H1 (cell line): ENCODE data around the gene DDC. TPM values are rescaled to one million over a fixed set of nuclear protein-coding genes. Genes with fewer than 3 reads are reported as not detected.

Experiments used
- CTCF ChIA-PET: fragments of 300-600 bp; sonication (Branson Sonifier 250); formaldehyde crosslinking; loops from one replicate; lab custom pipeline; 2021; ENCODE audit not compliant: partially characterized antibody; lab: Charles Lee
- POLR2A ChIA-PET: fragments of 300-600 bp; sonication (Branson Sonifier 250); formaldehyde crosslinking; loops from one replicate; lab custom pipeline; 2021; ENCODE audit warnings: inconsistent platforms; ENCODE audit not compliant: partially characterized antibody; lab: Charles Lee
- DNase-seq, 2 experiments: peaks; one replicate each; pipeline versions ENCODE4 v3.0.0 to v3.0.0-alpha.2; 2010 to 2022; ENCODE audit warnings: low spot score in 2 of 2, low read depth in 1 of 2, mixed read lengths in 1 of 2
- FAIRE-seq: peaks from 2 replicates; lab custom pipeline; 2011; peaks lifted over from hg19 to GRCh38; lab: Jason Lieb, UNC
- H2AFZ ChIP-seq: 2 replicates; pipeline ENCODE4 v1.8.1; 2012; ENCODE audit warnings: low read length, inconsistent platforms
- H2AK5ac ChIP-seq: 2 replicates; pipeline ENCODE4 v1.6.1; 2013; ENCODE audit warnings: low read depth, low read length
- H2BK120ac ChIP-seq: replicated peaks from 2 replicates; pipeline ENCODE3; 2013; ENCODE audit warnings: low read depth, low read length, inconsistent platforms
- H2BK12ac ChIP-seq: 2 replicates; pipeline ENCODE4 v1.6.1; 2013; ENCODE audit warnings: low read depth, low read length
- H2BK15ac ChIP-seq: 2 replicates; pipeline ENCODE4 v1.6.1; 2013; ENCODE audit warnings: low read length
- H2BK20ac ChIP-seq: 2 replicates; pipeline ENCODE4 v1.6.1; 2013; ENCODE audit warnings: low read length
- H2BK5ac ChIP-seq: 2 replicates; pipeline ENCODE4 v1.6.1; 2013; ENCODE audit warnings: low read depth, low read length
- H3K14ac ChIP-seq: 2 replicates; pipeline ENCODE4 v1.6.1; 2013; ENCODE audit warnings: inconsistent platforms; ENCODE audit not compliant: insufficient read length
- H3K18ac ChIP-seq: 2 replicates; pipeline ENCODE4 v1.6.1; 2013; ENCODE audit warnings: low read length; ENCODE audit errors: extremely low read depth
- H3K23ac ChIP-seq: 2 replicates; pipeline ENCODE4 v1.6.1; 2013; ENCODE audit warnings: inconsistent platforms; ENCODE audit not compliant: insufficient read length
- H3K23me2 ChIP-seq: 2 replicates; pipeline ENCODE4 v1.6.1; 2013; ENCODE audit warnings: low read depth, low read length
- H3K27ac ChIP-seq: 2 replicates; pipeline ENCODE4 v1.6.1; 2011; ENCODE audit warnings: low read depth, low read length, inconsistent platforms
- H3K27me3 ChIP-seq, 4 experiments: replicated peaks in 1 of 4; 1 replicate in 1 of 4; 2 replicates in 3 of 4; pipeline versions ENCODE4 v1.6.1 to v1.8.1; 2011 to 2013; ENCODE audit warnings: low read length in 3 of 4, mild to moderate bottlenecking in 3 of 4, inconsistent platforms in 2 of 4, mixed read lengths in 2 of 4, moderate library complexity in 1 of 4; ENCODE audit not compliant: control insufficient read depth in 3 of 4, insufficient read depth in 3 of 4; ENCODE audit errors: extremely low read depth in 1 of 4
- H3K36me3 ChIP-seq, 4 experiments: 2 replicates each; pipeline versions ENCODE4 v1.6.1 to v1.8.1; 2011 to 2013; ENCODE audit warnings: mild to moderate bottlenecking in 4 of 4, low read length in 3 of 4, moderate library complexity in 2 of 4, control low read depth in 1 of 4, inconsistent platforms in 1 of 4; ENCODE audit not compliant: insufficient read depth in 4 of 4, control insufficient read depth in 2 of 4
- H3K4ac ChIP-seq: replicated peaks from 2 replicates; pipeline ENCODE3; 2013; ENCODE audit warnings: low read length, low read depth, mixed read lengths, inconsistent platforms; ENCODE audit not compliant: insufficient read length
- H3K4me1 ChIP-seq, 4 experiments: replicated peaks in 1 of 4; 1 replicate in 1 of 4; 2 replicates in 3 of 4; pipeline versions ENCODE4 v1.6.1 to v1.8.1; 2011 to 2013; ENCODE audit warnings: low read length in 3 of 4, inconsistent platforms in 2 of 4, mixed read lengths in 1 of 4; ENCODE audit not compliant: insufficient read depth in 4 of 4, control insufficient read depth in 3 of 4
- H3K4me2 ChIP-seq, 2 experiments: 2 replicates each; pipeline versions ENCODE4 v1.6.1 to v1.8.1; 2011 to 2013; ENCODE audit warnings: low read depth in 2 of 2, low read length in 2 of 2, control low read depth in 1 of 2, inconsistent platforms in 1 of 2, mild to moderate bottlenecking in 1 of 2; ENCODE audit not compliant: insufficient read depth in 1 of 2
- H3K4me3 ChIP-seq, 4 experiments: fragments of 200-600, 300-600 bp in 1 of 4; sonication (generic), shearing (Covaris generic), sonication (Bioruptor Twin) in 1 of 4; 2 replicates each; pipeline versions ENCODE4 v1.5.1 to v1.8.1; 2011 to 2016; ENCODE audit warnings: low read length in 4 of 4, low read depth in 3 of 4, control low read depth in 2 of 4, inconsistent platforms in 2 of 4, mild to moderate bottlenecking in 2 of 4, mixed read lengths in 1 of 4, moderate library complexity in 1 of 4; ENCODE audit not compliant: insufficient read depth in 2 of 4; ENCODE audit errors: extremely low read depth in 1 of 4
- H3K56ac ChIP-seq: replicated peaks from 2 replicates; pipeline ENCODE3; 2013; ENCODE audit warnings: low read depth, mild to moderate bottlenecking, mixed read lengths, low read length, inconsistent platforms; ENCODE audit not compliant: insufficient read length
- H3K79me1 ChIP-seq: 2 replicates; pipeline ENCODE4 v1.6.1; 2013; ENCODE audit warnings: low read depth, low read length, control low read depth
- H3K79me2 ChIP-seq, 2 experiments: 2 replicates each; pipeline versions ENCODE4 v1.6.1 to v1.8.1; 2012 to 2013; ENCODE audit warnings: low read length in 2 of 2, mild to moderate bottlenecking in 2 of 2, inconsistent platforms in 1 of 2; ENCODE audit not compliant: insufficient read depth in 2 of 2, control insufficient read depth in 1 of 2
- H3K9ac ChIP-seq, 4 experiments: replicated peaks in 1 of 4; 1 replicate in 1 of 4; 2 replicates in 3 of 4; pipeline versions ENCODE4 v1.6.1 to v1.8.1; 2011 to 2013; ENCODE audit warnings: low read depth in 3 of 4, low read length in 3 of 4, control low read depth in 2 of 4, mild to moderate bottlenecking in 2 of 4, moderate library complexity in 2 of 4, inconsistent platforms in 1 of 4; ENCODE audit errors: extremely low read depth in 1 of 4
- H3K9me3 ChIP-seq, 2 experiments: 2 replicates each; pipeline versions ENCODE4 v1.6.1 to v1.8.1; 2012 to 2013; ENCODE audit warnings: mild to moderate bottlenecking in 2 of 2, moderate library complexity in 2 of 2, control low read depth in 1 of 2, inconsistent platforms in 1 of 2, low read depth in 1 of 2, low read length in 1 of 2, mixed read lengths in 1 of 2; ENCODE audit not compliant: insufficient read depth in 2 of 2
- H4K20me1 ChIP-seq, 2 experiments: replicated peaks in 1 of 2; 2 replicates each; pipeline versions ENCODE3 to v1.8.1; 2011 to 2013; ENCODE audit warnings: inconsistent platforms in 2 of 2, low read length in 2 of 2, mild to moderate bottlenecking in 1 of 2; ENCODE audit not compliant: insufficient read depth in 2 of 2, control insufficient read depth in 1 of 2
- H4K5ac ChIP-seq: 2 replicates; pipeline ENCODE4 v1.6.1; 2013; ENCODE audit warnings: low read length, low read depth, mixed read lengths, inconsistent platforms; ENCODE audit not compliant: insufficient read length
- H4K8ac ChIP-seq: 2 replicates; pipeline ENCODE4 v1.8.0; 2013; ENCODE audit warnings: mild to moderate bottlenecking, moderate library complexity, low read length, inconsistent platforms; ENCODE audit not compliant: insufficient read depth; ENCODE audit errors: extremely low read depth
- H4K91ac ChIP-seq: replicated peaks from 2 replicates; pipeline ENCODE3; 2013; ENCODE audit warnings: low read length, mixed read lengths, inconsistent platforms; ENCODE audit not compliant: insufficient read length
- EP300 ChIP-seq, 2 experiments: IDR thresholded peaks; 1 replicate in 1 of 2; 2 replicates in 1 of 2; pipeline ENCODE4 v1.6.1; 2011 to 2012; ENCODE audit warnings: low read depth in 2 of 2, low read length in 2 of 2, mild to moderate bottlenecking in 2 of 2, borderline replicate concordance in 1 of 2, inconsistent platforms in 1 of 2, moderate library complexity in 1 of 2
- JUN ChIP-seq: IDR thresholded peaks from 2 replicates; pipeline ENCODE4 v1.6.1; 2011; ENCODE audit warnings: low read depth, mild to moderate bottlenecking, improper control_type of control experiment, low read length
- JUND ChIP-seq: IDR thresholded peaks from 2 replicates; pipeline ENCODE4 v1.6.1; 2011; ENCODE audit warnings: mild to moderate bottlenecking, improper control_type of control experiment, low read length
- MAFK ChIP-seq: IDR thresholded peaks from 2 replicates; pipeline ENCODE4 v1.6.1; 2012; ENCODE audit warnings: low read depth, mild to moderate bottlenecking, improper control_type of control experiment, low read length
- RAD21 ChIP-seq, 2 experiments: IDR thresholded peaks in 1 of 2; conservative IDR thresholded peaks in 1 of 2; 2 replicates each; pipeline ENCODE4 v1.6.1; 2011; ENCODE audit warnings: low read depth in 2 of 2, low read length in 2 of 2, improper control_type of control experiment in 1 of 2, inconsistent platforms in 1 of 2, mild to moderate bottlenecking in 1 of 2, moderate library complexity in 1 of 2
- RBBP5 ChIP-seq: IDR thresholded peaks from 2 replicates; pipeline ENCODE4 v1.7.1; 2012; ENCODE audit warnings: low read depth, mild to moderate bottlenecking, inconsistent platforms, low read length, moderate library complexity, borderline replicate concordance
- SIRT6 ChIP-seq: IDR thresholded peaks from one replicate; pipeline ENCODE4 v1.7.1; 2012; ENCODE audit warnings: low read length, inconsistent platforms
- SP1 ChIP-seq: IDR thresholded peaks from 2 replicates; pipeline ENCODE4 v1.6.1; 2011; ENCODE audit warnings: low read depth, low read length
- TBP ChIP-seq: IDR thresholded peaks from 2 replicates; pipeline ENCODE4 v1.6.1; 2011; ENCODE audit warnings: low read depth, low read length, improper control_type of control experiment
- WGBS, 2 experiments: shearing (Covaris generic) in 1 of 2; methylation state at CpG; one replicate each; pipeline versions ENCODE4 v1.1.6 to v1.1.7; 2013 to 2015; ENCODE audit warnings: low lambda C conversion rate in 2 of 2, mixed read lengths in 2 of 2, inconsistent platforms in 1 of 2, low coverage in 1 of 2, missing lambda C conversion rate in 1 of 2; ENCODE audit not compliant: insufficient replicate concordance in 2 of 2, insufficient coverage in 1 of 2, insufficient read length in 1 of 2; ENCODE audit errors: extremely low coverage in 1 of 2, missing lambda C conversion rate in 1 of 2; 5-methylcytosine and 5-hydroxymethylcytosine counted together
- polyA plus RNA-seq, 7 experiments: library from polyadenylated mRNA; depleted of rRNA in 3 of 7; stranded (reverse) in 5 of 7; unstranded in 2 of 7; fragments of >200 nt in 5 of 7; fragments of 200-250 nt in 2 of 7; gene quantifications; 1 replicate in 5 of 7; 2 replicates in 1 of 7; 4 replicates in 1 of 7; pipeline versions ENCODE4 v1.2.1 to v1.2.3, GENCODE V29; 2011 to 2013; ENCODE audit warnings: missing spikeins in 2 of 7, mixed read lengths in 2 of 7
- total RNA-seq: library from RNA; stranded (reverse); fragmentation: NEBNext Ultra II Directional; extraction: Animal tissue kit (Norgen Biotek cat#: 25700); gene quantifications from 2 replicates; pipeline ENCODE4 v1.2.1, GENCODE V29; 2021
- TF ChIP-seq, protein P1 (sequence below), 3 experiments: IDR thresholded peaks; 1 replicate in 2 of 3; 2 replicates in 1 of 3; pipeline versions ENCODE4 v1.5.1 to v1.6.1; 2011; ENCODE audit warnings: low read length in 3 of 3, mild to moderate bottlenecking in 3 of 3, inconsistent platforms in 2 of 3, low read depth in 1 of 3, moderate library complexity in 1 of 3; ENCODE audit not compliant: insufficient read depth in 1 of 3; ENCODE audit errors: control extremely low read depth in 1 of 3

The DDC gene
- total and polyA plus RNA-seq, 2 of the 8 experiments (the other 6 are each of a cell fraction or from before 2014, with no cell fraction given) = 0.05 TPM; not detected in 1

DNA sequence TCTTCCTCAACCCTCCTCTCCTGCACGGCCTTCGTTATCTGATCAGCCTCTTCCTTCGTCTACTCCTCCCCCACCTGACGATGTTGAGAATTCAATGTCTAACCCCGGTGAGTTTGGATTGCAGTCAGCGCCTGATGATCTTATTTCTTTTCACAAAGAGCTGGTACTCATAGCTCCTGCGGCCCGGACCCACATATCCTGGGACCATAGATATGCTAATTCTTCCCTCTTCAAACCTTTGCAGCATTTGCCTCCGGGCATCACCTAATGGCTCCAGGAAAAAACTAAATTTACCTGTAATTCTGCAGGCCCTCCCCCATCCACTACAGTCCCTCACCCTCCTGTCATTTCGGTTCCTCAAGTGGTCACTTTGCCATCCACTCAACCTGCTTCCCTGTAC lies 12.4 kb upstream of the DDC start:
- Histone ChIP-seq H3K9me3 (peaks cover 4 to 9% of the 10 kb centered on the region in 2 experiments; a peak in 3 of 4 replicates), H2AFZ (no peak overlapping the region), H2BK15ac (no peak overlapping the region), H3K23me2 (no peaks in the 10 kb centered on the region), H3K79me2 (no peaks in the 10 kb centered on the region), H2BK12ac (no peak overlapping the region), H3K4me2 (no peak overlapping the region), H3K9ac (no peak overlapping the region; a peak in 1 of 7 replicates), H4K8ac (no peak overlapping the region), H4K91ac (no peak overlapping the region), H4K20me1 (no peaks in the 10 kb centered on the region), H3K4me3 (no peak overlapping the region), H3K23ac (no peak overlapping the region), H4K5ac (no peak overlapping the region), H3K4ac (no peak overlapping the region), H2AK5ac (no peak overlapping the region), H3K27ac (no peak overlapping the region)
- FAIRE-seq (no peak), DNase-seq (no peak)
- ChIA-PET CTCF (interaction anchor here (0.7 to 1.4 kb wide), 3 partner anchors 11 to 585 kb away, joined by 4 to 6 read pairs (median 5); no protein-coding TSS in a partner anchor), POLR2A (interaction anchor here (0.6 kb wide), 1 partner anchor 17 kb away, joined by 3 read pairs; no protein-coding TSS in a partner anchor)
- TF ChIP-seq JUND (no peak), RAD21 (IDR thresholded peaks at IDR 0.05 in 1 of 2, conservative IDR thresholded peaks at IDR 0.05 in 1 of 2; ENCODE audit: low read depth in 2 of 2, low read length in 2 of 2) (no peak), EP300 (IDR thresholded peaks at IDR 0.05; ENCODE audit: borderline replicate concordance in 1 of 2, low read depth in 2 of 2, low read length in 2 of 2) (no peak), SP1 (no peak), RBBP5 (no peak), TBP (no peak), SIRT6 (no peak), MAFK (no peak), JUN (no peak)
- TF ChIP-seq, protein P1, sequence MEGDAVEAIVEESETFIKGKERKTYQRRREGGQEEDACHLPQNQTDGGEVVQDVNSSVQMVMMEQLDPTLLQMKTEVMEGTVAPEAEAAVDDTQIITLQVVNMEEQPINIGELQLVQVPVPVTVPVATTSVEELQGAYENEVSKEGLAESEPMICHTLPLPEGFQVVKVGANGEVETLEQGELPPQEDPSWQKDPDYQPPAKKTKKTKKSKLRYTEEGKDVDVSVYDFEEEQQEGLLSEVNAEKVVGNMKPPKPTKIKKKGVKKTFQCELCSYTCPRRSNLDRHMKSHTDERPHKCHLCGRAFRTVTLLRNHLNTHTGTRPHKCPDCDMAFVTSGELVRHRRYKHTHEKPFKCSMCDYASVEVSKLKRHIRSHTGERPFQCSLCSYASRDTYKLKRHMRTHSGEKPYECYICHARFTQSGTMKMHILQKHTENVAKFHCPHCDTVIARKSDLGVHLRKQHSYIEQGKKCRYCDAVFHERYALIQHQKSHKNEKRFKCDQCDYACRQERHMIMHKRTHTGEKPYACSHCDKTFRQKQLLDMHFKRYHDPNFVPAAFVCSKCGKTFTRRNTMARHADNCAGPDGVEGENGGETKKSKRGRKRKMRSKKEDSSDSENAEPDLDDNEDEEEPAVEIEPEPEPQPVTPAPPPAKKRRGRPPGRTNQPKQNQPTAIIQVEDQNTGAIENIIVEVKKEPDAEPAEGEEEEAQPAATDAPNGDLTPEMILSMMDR (IDR thresholded peaks at IDR 0.05; ENCODE audit: control extremely low read depth in 1 of 3, insufficient read depth in 1 of 3, low read depth in 1 of 3, low read length in 3 of 3) = no peak
- TF ChIP-seq, all 59 proteins: peak for 0
- Histone ChIP-seq H3K27me3 (no peaks in the 10 kb centered on the region), H2BK120ac (no peak overlapping the region), H3K36me3 (no peaks in the 10 kb centered on the region), H3K14ac (no peak overlapping the region), H3K79me1 (no peaks in the 10 kb centered on the region), H3K4me1 (no peaks in the 10 kb centered on the region), H2BK5ac (no peak overlapping the region), H3K56ac (no peak overlapping the region), H2BK20ac (no peak overlapping the region), H3K18ac (no peak overlapping the region)
- WGBS, 2 experiments = 84% methylated on average over 10 of the region's 10 CpGs; no CpG with 5 or more reads in 1 of the 2 experiments
